ENCODE measurements around the gene CDA.

GRCh38 chr1:20616847-20617487 lies 28.1 kb downstream of the CDA start:
- TF ChIP-seq CTCF (IDR thresholded peaks at IDR 0.05): no peak
- TF ChIP-seq TAF1 (IDR thresholded peaks at IDR 0.05; ENCODE audit: borderline replicate concordance, low read depth, low read length): no peak
- TF ChIP-seq RAD21 (IDR thresholded peaks at IDR 0.05; ENCODE audit: low read length): no peak
- TF ChIP-seq RCOR1 (IDR thresholded peaks at IDR 0.05; ENCODE audit: low read length): no peak
- TF ChIP-seq YY1 (IDR thresholded peaks at IDR 0.05; ENCODE audit: low read depth): no peak
- TF ChIP-seq, protein P1, sequence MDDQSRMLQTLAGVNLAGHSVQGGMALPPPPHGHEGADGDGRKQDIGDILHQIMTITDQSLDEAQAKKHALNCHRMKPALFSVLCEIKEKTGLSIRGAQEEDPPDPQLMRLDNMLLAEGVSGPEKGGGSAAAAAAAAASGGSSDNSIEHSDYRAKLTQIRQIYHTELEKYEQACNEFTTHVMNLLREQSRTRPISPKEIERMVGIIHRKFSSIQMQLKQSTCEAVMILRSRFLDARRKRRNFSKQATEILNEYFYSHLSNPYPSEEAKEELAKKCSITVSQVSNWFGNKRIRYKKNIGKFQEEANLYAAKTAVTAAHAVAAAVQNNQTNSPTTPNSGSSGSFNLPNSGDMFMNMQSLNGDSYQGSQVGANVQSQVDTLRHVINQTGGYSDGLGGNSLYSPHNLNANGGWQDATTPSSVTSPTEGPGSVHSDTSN (IDR thresholded peaks at IDR 0.05): no peak
